Measurements from ENCODE around the gene MYH14. TPM values are rescaled to one million over a fixed set of nuclear protein-coding genes. Genes with fewer than 3 reads are reported as not detected.
"Not testable (repeated sequence)": the region's sequence is repeated elsewhere in the genome, so short reads cannot be mapped to it uniquely, and the experiment has no call there.

The MYH14 gene
- total RNA-seq, 1 donor from 2014 or later, result 85.4 TPM

- intact Hi-C loops (cut with DNase I), result no loop called here
- no peak for DNase-seq (ENCODE audit: low spot score)
These were observed 122.1 kb downstream of the MYH14 start for GRCh38 chr19:50325310-50326100.

- intact Hi-C loops (cut with DNase I), result no loop called here
- DNase-seq (ENCODE audit: low spot score), result no peak
These were observed 122.8 kb downstream of the MYH14 start for GRCh38 chr19:50326101-50326664.

- DNase-seq (ENCODE audit: low spot score), result no peak
- intact Hi-C loops (cut with DNase I), result no loop called here
These were observed 123.6 kb downstream of the MYH14 start for GRCh38 chr19:50327013-50327412.

- no peak for DNase-seq (ENCODE audit: low spot score)
- intact Hi-C loops (cut with DNase I), result no loop called here
These were observed 124.2 kb downstream of the MYH14 start for GRCh38 chr19:50327461-50328223.

GRCh38 chr19:50328224-50328872 lies 124.9 kb downstream of the MYH14 start:
- intact Hi-C loops (cut with DNase I), result no loop called here
- DNase-seq (ENCODE audit: low spot score), result no peak

- DNase-seq (ENCODE audit: low spot score), result no peak
- intact Hi-C loops (cut with DNase I), result no loop called here
These were observed 125.4 kb downstream of the MYH14 start for GRCh38 chr19:50328873-50329145.

GRCh38 chr19:50329146-50329925 lies 125.9 kb downstream of the MYH14 start, which contains the start of gene KCNC3:
Gene KCNC3 (minus strand): TSS chr19:50329377. CDS start chr19:50329082, 295 bp downstream.
- intact Hi-C loops (cut with DNase I), result no loop called here
- DNase-seq (ENCODE audit: low spot score), result peak; percentile 98

GRCh38 chr19:50329926-50330294 lies 126.5 kb downstream of the MYH14 start:
- intact Hi-C loops (cut with DNase I); DNase-seq (ENCODE audit: low spot score): not testable (repeated sequence)

GRCh38 chr19:50330365-50331078 lies 127.1 kb downstream of the MYH14 start:
- peak; percentile 84 for DNase-seq (ENCODE audit: low spot score)
- intact Hi-C loops (cut with DNase I), result no loop called here

- intact Hi-C loops (cut with DNase I), result no loop called here
- no peak for DNase-seq (ENCODE audit: low spot score)
These were observed 128.0 kb downstream of the MYH14 start for GRCh38 chr19:50331221-50331993.

- no peak for DNase-seq (ENCODE audit: low spot score)
- intact Hi-C loops (cut with DNase I), result no loop called here
These were observed 128.5 kb downstream of the MYH14 start for GRCh38 chr19:50331994-50332243.

GRCh38 chr19:50332244-50333038 lies 129.0 kb downstream of the MYH14 start:
- intact Hi-C loops (cut with DNase I), result no loop called here
- no peak for DNase-seq (ENCODE audit: low spot score)

- DNase-seq (ENCODE audit: low spot score), result peak; percentile 92
- intact Hi-C loops (cut with DNase I), result no loop called here
These were observed 129.9 kb downstream of the MYH14 start for GRCh38 chr19:50333235-50333736.

GRCh38 chr19:50333737-50334617 lies 130.6 kb downstream of the MYH14 start:
- peak; percentile 86 for DNase-seq (ENCODE audit: low spot score)
- intact Hi-C loops (cut with DNase I), result no loop called here

- intact Hi-C loops (cut with DNase I), result no loop called here
- DNase-seq (ENCODE audit: low spot score), result no peak
These were observed 131.5 kb downstream of the MYH14 start for GRCh38 chr19:50334741-50335421.

- DNase-seq (ENCODE audit: low spot score); intact Hi-C loops (cut with DNase I): not testable (repeated sequence)
These were observed 133.6 kb downstream of the MYH14 start for GRCh38 chr19:50337031-50337430.
